ENCODE data around the gene MACROH2A2.

DNA sequence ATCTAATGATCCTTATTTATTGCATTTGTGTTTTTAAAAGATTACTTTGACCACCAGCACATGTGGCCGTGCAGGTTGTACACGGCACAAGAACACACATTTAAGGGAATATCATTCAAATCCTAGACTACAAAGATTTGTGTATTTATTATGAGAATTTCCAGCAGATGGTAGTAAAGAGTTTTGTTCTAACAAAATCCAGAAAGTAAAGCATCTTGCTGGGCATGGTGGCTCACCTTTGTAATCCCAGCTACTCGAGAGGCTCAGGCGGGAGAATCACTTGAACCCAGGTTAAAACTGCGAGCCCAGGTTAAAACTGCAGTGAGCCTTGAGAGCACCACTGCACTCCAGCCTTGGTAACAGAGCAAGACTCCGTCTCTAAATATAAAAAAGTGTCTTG is 31.5 kb downstream of the MACROH2A2 start:
- TF ChIP-seq CTCF (conservative IDR thresholded peaks at IDR 0.05; ENCODE audit: low read depth, low read length) (no peak), MXI1 (IDR thresholded peaks at IDR 0.05; ENCODE audit: borderline replicate concordance, low read depth, low read length) (no peak), POLR2A (IDR thresholded peaks at IDR 0.05; ENCODE audit: low read depth, low read length) (no peak), MAFK (IDR thresholded peaks at IDR 0.05; ENCODE audit: low read depth, low read length) (no peak), SMC3 (IDR thresholded peaks at IDR 0.05; ENCODE audit: low read depth, low read length) (no peak), RCOR1 (IDR thresholded peaks at IDR 0.05; ENCODE audit: insufficient replicate concordance, low read length) (no peak), ELK1 (IDR thresholded peaks at IDR 0.05; ENCODE audit: borderline replicate concordance, low read depth, low read length) (no peak), FOS (IDR thresholded peaks at IDR 0.05; ENCODE audit: low read depth, low read length) (no peak), USF2 (IDR thresholded peaks at IDR 0.05; ENCODE audit: low read depth, low read length) (no peak), BHLHE40 (IDR thresholded peaks at IDR 0.05; ENCODE audit: low read depth, low read length) (no peak), NFE2L2 (IDR thresholded peaks at IDR 0.05; ENCODE audit: low read depth, low read length) (no peak), RFX5 (IDR thresholded peaks at IDR 0.05; ENCODE audit: low read depth, low read length) (no peak), MAZ (IDR thresholded peaks at IDR 0.05; ENCODE audit: borderline replicate concordance, low read depth, low read length) (no peak)
